VCaP (cell line): ENCODE measurements around the gene HS6ST3.

Experiments used
- H3K27ac ChIP-seq: fragments of 450-650 bp; 2 replicates; pipeline ENCODE4 v1.5.1; 2017
- CTCF ChIP-seq: fragments of 450-650 bp; conservative IDR thresholded peaks from 2 replicates; pipeline ENCODE4 v1.5.1; 2017; ENCODE audit warnings: mild to moderate bottlenecking, moderate library complexity

The HS6ST3 gene

DNA sequence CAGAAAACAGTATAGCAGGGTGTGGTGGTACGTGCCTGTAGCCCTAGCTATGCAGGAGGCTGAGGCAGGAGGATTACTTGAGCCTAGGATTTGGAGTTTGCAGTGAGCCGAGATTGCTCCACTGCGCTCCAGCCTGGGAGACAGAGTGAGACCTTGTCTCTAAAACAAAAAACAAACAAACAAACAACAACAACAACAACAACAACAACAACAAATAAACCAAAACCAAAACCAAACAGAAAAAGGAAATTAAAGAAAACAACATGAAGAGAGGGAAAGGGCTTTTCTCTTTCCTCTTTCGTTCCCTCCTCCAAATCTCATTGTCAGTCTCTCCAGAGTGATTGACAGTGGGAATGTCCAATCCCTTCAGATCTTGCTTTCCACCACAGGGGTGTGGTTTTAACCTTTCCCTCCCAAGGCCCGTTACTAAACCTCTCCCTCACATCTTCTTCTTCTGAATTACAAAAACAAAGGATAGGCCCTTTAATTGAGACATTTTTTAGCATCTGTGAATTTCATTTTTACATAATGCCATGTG is 341.2 kb downstream of the HS6ST3 start:
- no peak for TF ChIP-seq CTCF

GRCh38 chr13:96444676-96445075 is 354.8 kb downstream of the HS6ST3 start:
- TF ChIP-seq CTCF, result no peak
- no peak overlapping the region for H3K27ac ChIP-seq

More for the DNA sequence above, 341.2 kb downstream of the HS6ST3 start:
- no peak overlapping the region for H3K27ac ChIP-seq

GRCh38 chr13:96449920-96450319 is 360.0 kb downstream of the HS6ST3 start:
- H3K27ac ChIP-seq, result no peak overlapping the region
- no peak for TF ChIP-seq CTCF

- H3K27ac ChIP-seq, result no peak overlapping the region
These were observed 360.6 kb downstream of the HS6ST3 start for GRCh38 chr13:96450326-96451020.

DNA sequence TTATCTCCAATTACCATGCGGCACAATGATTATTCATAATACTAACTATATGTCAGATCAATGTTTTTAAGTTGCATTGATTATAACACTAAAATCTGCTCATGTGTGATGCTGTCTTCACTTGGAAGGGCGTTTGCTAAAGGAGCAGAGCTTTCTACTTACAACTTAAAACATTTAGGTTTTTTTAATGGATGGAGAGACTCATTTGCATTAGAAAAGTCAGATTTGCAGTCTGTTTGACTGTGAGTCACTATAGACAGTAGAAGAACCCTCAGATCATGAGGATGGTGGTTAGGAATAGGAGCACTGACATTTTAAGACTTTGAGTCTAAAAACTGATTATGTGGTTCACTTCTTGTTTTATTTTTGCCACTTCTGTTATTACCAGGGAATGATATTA is 364.6 kb downstream of the HS6ST3 start:
- no peak overlapping the region for H3K27ac ChIP-seq
- no peak for TF ChIP-seq CTCF

More at GRCh38 chr13:96450326-96451020, 360.6 kb downstream of the HS6ST3 start:
- TF ChIP-seq CTCF, result no peak

DNA sequence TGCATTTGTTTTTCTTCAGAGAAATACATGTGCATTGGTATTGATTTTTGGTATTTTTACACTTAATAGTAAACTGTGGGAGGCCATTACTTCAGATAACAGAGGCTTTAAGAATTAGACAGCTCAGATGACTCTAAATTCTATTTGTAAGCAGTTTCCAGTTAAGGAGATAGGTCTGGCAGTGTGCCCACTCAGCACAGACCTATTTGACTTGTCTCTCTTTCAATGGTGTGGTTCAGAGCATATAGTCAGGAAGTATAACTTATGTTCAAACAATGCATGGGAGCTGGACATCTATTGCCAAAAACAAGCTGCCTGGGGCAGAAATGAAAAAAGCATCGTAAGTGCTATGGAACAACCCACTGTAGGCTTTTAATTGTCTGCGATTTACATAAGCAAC is 370.7 kb downstream of the HS6ST3 start:
- TF ChIP-seq CTCF, result no peak
- H3K27ac ChIP-seq, result no peak overlapping the region

GRCh38 chr13:96473526-96474180 is 383.7 kb downstream of the HS6ST3 start:
- TF ChIP-seq CTCF, result no peak
- H3K27ac ChIP-seq, result no peak overlapping the region
